ENCODE data around the gene HSD17B10. TPM values are rescaled to one million over a fixed set of nuclear protein-coding genes. Genes with fewer than 3 reads are reported as not detected.

The HSD17B10 gene
- total RNA-seq, 1 experiment from 2014 or later: 108 TPM

GRCh38 chrX:53412446-53412845, 21.7 kb downstream of the HSD17B10 start:
- Mint-ChIP-seq H3K4me3 (no peak overlapping the region), H3K27me3 (ENCODE audit: low read depth) (no peaks in the 10 kb centered on the region), H3K4me1 (no peaks in the 10 kb centered on the region), H3K36me3 (peaks cover 49% of the 10 kb centered on the region), H3K9me3 (no peaks in the 10 kb centered on the region), H3K27ac (no peak overlapping the region)
- ATAC-seq: no peak
- ChIA-PET CTCF (interaction anchor here (0.8 to 1.0 kb wide), 2 partner anchors 34 to 99 kb away, joined by 3 read pairs; no protein-coding TSS in a partner anchor), POLR2A (no interaction called here)
- no peak for DNase-seq (ENCODE audit: low spot score)
- TF ChIP-seq, protein P1, sequence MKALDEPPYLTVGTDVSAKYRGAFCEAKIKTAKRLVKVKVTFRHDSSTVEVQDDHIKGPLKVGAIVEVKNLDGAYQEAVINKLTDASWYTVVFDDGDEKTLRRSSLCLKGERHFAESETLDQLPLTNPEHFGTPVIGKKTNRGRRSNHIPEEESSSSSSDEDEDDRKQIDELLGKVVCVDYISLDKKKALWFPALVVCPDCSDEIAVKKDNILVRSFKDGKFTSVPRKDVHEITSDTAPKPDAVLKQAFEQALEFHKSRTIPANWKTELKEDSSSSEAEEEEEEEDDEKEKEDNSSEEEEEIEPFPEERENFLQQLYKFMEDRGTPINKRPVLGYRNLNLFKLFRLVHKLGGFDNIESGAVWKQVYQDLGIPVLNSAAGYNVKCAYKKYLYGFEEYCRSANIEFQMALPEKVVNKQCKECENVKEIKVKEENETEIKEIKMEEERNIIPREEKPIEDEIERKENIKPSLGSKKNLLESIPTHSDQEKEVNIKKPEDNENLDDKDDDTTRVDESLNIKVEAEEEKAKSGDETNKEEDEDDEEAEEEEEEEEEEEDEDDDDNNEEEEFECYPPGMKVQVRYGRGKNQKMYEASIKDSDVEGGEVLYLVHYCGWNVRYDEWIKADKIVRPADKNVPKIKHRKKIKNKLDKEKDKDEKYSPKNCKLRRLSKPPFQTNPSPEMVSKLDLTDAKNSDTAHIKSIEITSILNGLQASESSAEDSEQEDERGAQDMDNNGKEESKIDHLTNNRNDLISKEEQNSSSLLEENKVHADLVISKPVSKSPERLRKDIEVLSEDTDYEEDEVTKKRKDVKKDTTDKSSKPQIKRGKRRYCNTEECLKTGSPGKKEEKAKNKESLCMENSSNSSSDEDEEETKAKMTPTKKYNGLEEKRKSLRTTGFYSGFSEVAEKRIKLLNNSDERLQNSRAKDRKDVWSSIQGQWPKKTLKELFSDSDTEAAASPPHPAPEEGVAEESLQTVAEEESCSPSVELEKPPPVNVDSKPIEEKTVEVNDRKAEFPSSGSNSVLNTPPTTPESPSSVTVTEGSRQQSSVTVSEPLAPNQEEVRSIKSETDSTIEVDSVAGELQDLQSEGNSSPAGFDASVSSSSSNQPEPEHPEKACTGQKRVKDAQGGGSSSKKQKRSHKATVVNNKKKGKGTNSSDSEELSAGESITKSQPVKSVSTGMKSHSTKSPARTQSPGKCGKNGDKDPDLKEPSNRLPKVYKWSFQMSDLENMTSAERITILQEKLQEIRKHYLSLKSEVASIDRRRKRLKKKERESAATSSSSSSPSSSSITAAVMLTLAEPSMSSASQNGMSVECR (CRISPR knock-in tag; IDR thresholded peaks at IDR 0.05; ENCODE audit: borderline replicate concordance): no peak
- no peak for TF ChIP-seq NFYB (CRISPR knock-in tag; conservative IDR thresholded peaks at IDR 0.05; ENCODE audit: low read depth)
- TF ChIP-seq GABPB1 (CRISPR knock-in tag; IDR thresholded peaks at IDR 0.05): no peak
- no peak for TF ChIP-seq ELF4 (CRISPR knock-in tag; IDR thresholded peaks at IDR 0.05; ENCODE audit: low read depth)
- no peak for TF ChIP-seq MAX (CRISPR knock-in tag; IDR thresholded peaks at IDR 0.05)

- H3K27ac Mint-ChIP-seq: no peak overlapping the region
- CTCF ChIA-PET: interaction anchor here (0.6 to 1.7 kb wide), 3 partner anchors 29 to 85 kb away, joined by 3 to 4 read pairs (median 4); no protein-coding TSS in a partner anchor
- POLR2A ChIA-PET: no interaction called here
- no peak for TF ChIP-seq OVOL2 (CRISPR knock-in tag; IDR thresholded peaks at IDR 0.05; ENCODE audit: borderline replicate concordance)
- no peak for TF ChIP-seq TCF7 (CRISPR knock-in tag; IDR thresholded peaks at IDR 0.05; ENCODE audit: low read depth)
- no peak for TF ChIP-seq ATF1 (CRISPR knock-in tag; IDR thresholded peaks at IDR 0.05)
- no peak for TF ChIP-seq USF2 (CRISPR knock-in tag; IDR thresholded peaks at IDR 0.05)
- TF ChIP-seq ZNF232 (CRISPR knock-in tag; IDR thresholded peaks at IDR 0.05): no peak
- no peak for TF ChIP-seq FOXJ3 (CRISPR knock-in tag; IDR thresholded peaks at IDR 0.05; ENCODE audit: borderline replicate concordance)
- no peak for TF ChIP-seq ZNF317 (CRISPR knock-in tag; IDR thresholded peaks at IDR 0.05; ENCODE audit: borderline replicate concordance, low read depth)
- TF ChIP-seq HMGXB4 (CRISPR knock-in tag; IDR thresholded peaks at IDR 0.05): no peak
- TF ChIP-seq MYBL2 (CRISPR knock-in tag; IDR thresholded peaks at IDR 0.05): no peak
- TF ChIP-seq CBFB (CRISPR knock-in tag; IDR thresholded peaks at IDR 0.05; ENCODE audit: low read depth): no peak
- TF ChIP-seq NR1H2 (CRISPR knock-in tag; IDR thresholded peaks at IDR 0.05): no peak
- TF ChIP-seq, protein P2, sequence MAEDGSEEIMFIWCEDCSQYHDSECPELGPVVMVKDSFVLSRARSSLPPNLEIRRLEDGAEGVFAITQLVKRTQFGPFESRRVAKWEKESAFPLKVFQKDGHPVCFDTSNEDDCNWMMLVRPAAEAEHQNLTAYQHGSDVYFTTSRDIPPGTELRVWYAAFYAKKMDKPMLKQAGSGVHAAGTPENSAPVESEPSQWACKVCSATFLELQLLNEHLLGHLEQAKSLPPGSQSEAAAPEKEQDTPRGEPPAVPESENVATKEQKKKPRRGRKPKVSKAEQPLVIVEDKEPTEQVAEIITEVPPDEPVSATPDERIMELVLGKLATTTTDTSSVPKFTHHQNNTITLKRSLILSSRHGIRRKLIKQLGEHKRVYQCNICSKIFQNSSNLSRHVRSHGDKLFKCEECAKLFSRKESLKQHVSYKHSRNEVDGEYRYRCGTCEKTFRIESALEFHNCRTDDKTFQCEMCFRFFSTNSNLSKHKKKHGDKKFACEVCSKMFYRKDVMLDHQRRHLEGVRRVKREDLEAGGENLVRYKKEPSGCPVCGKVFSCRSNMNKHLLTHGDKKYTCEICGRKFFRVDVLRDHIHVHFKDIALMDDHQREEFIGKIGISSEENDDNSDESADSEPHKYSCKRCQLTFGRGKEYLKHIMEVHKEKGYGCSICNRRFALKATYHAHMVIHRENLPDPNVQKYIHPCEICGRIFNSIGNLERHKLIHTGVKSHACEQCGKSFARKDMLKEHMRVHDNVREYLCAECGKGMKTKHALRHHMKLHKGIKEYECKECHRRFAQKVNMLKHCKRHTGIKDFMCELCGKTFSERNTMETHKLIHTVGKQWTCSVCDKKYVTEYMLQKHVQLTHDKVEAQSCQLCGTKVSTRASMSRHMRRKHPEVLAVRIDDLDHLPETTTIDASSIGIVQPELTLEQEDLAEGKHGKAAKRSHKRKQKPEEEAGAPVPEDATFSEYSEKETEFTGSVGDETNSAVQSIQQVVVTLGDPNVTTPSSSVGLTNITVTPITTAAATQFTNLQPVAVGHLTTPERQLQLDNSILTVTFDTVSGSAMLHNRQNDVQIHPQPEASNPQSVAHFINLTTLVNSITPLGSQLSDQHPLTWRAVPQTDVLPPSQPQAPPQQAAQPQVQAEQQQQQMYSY (CRISPR knock-in tag; IDR thresholded peaks at IDR 0.05): no peak
- TF ChIP-seq, protein P3, sequence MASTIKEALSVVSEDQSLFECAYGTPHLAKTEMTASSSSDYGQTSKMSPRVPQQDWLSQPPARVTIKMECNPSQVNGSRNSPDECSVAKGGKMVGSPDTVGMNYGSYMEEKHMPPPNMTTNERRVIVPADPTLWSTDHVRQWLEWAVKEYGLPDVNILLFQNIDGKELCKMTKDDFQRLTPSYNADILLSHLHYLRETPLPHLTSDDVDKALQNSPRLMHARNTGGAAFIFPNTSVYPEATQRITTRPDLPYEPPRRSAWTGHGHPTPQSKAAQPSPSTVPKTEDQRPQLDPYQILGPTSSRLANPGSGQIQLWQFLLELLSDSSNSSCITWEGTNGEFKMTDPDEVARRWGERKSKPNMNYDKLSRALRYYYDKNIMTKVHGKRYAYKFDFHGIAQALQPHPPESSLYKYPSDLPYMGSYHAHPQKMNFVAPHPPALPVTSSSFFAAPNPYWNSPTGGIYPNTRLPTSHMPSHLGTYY (CRISPR knock-in tag; IDR thresholded peaks at IDR 0.05): no peak
- no peak for TF ChIP-seq NFATC4 (CRISPR knock-in tag; IDR thresholded peaks at IDR 0.05)
- TF ChIP-seq, protein P4, sequence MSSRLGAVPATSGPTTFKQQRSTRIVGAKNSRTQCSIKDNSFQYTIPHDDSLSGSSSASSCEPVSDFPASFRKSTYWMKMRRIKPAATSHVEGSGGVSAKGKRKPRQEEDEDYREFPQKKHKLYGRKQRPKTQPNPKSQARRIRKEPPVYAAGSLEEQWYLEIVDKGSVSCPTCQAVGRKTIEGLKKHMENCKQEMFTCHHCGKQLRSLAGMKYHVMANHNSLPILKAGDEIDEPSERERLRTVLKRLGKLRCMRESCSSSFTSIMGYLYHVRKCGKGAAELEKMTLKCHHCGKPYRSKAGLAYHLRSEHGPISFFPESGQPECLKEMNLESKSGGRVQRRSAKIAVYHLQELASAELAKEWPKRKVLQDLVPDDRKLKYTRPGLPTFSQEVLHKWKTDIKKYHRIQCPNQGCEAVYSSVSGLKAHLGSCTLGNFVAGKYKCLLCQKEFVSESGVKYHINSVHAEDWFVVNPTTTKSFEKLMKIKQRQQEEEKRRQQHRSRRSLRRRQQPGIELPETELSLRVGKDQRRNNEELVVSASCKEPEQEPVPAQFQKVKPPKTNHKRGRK (CRISPR knock-in tag; IDR thresholded peaks at IDR 0.05; ENCODE audit: borderline replicate concordance): no peak
Observed at GRCh38 chrX:53403535-53403934, 30.6 kb downstream of the HSD17B10 start.

More at GRCh38 chrX:53403535-53403934, 30.6 kb downstream of the HSD17B10 start:
- peaks cover 62% of the 10 kb centered on the region for H3K36me3 Mint-ChIP-seq
- DNase-seq (ENCODE audit: low spot score) (no peak), ATAC-seq (no peak)
- H3K4me1 Mint-ChIP-seq: peaks cover 28% of the 10 kb centered on the region
- no peak overlapping the region for H3K4me3 Mint-ChIP-seq
- no peaks in the 10 kb centered on the region for H3K9me3 Mint-ChIP-seq
- H3K27me3 Mint-ChIP-seq (ENCODE audit: low read depth): no peaks in the 10 kb centered on the region
